Keratinocyte (primary cell): ENCODE data around the gene FBXW2. TPM values are rescaled to one million over a fixed set of nuclear protein-coding genes. Genes with fewer than 3 reads are reported as not detected.

Experiments
- DNase-seq: peaks from one replicate; pipeline ENCODE4 v3.0.0-alpha.2; 2011; ENCODE audit warnings: low read depth, missing footprints, low spot score
- FAIRE-seq: peaks from 2 replicates; lab custom pipeline; 2011; peaks lifted over from hg19 to GRCh38; lab: Jason Lieb, UNC
- H2AFZ ChIP-seq: 2 replicates; pipeline ENCODE4 v1.6.0; 2012; ENCODE audit warnings: low read length, control low read depth, inconsistent platforms; ENCODE audit not compliant: control insufficient read depth
- H3K27ac ChIP-seq: 2 replicates; pipeline ENCODE4 v1.5.1; 2011; ENCODE audit warnings: low read length; ENCODE audit not compliant: control insufficient read depth, insufficient read depth
- H3K27me3 ChIP-seq: 3 replicates; pipeline ENCODE4 v1.6.0; 2011; ENCODE audit warnings: low read length; ENCODE audit not compliant: control insufficient read depth, insufficient read depth; ENCODE audit errors: extremely low read depth
- H3K36me3 ChIP-seq, 2 experiments: 2 replicates in 1 of 2; 3 replicates in 1 of 2; pipeline ENCODE4 v1.5.1; 2011; ENCODE audit warnings: low read length in 2 of 2, mild to moderate bottlenecking in 1 of 2; ENCODE audit not compliant: control insufficient read depth in 2 of 2, insufficient read depth in 2 of 2; ENCODE audit errors: extremely low read depth in 1 of 2
- H3K4me1 ChIP-seq: 3 replicates; pipeline ENCODE4 v1.5.1; 2011; ENCODE audit warnings: low read length; ENCODE audit not compliant: control insufficient read depth, insufficient read depth; ENCODE audit errors: extremely low read depth
- H3K4me2 ChIP-seq: 3 replicates; pipeline ENCODE4 v1.6.0; 2011; ENCODE audit warnings: low read depth, low read length; ENCODE audit not compliant: control insufficient read depth, insufficient read depth; ENCODE audit errors: extremely low read depth
- H3K4me3 ChIP-seq, 3 experiments: fragments of 200-600 bp in 1 of 3; sonication (generic) in 1 of 3; 2 replicates in 2 of 3; 3 replicates in 1 of 3; pipeline ENCODE4 v1.5.1; 2011 to 2016; ENCODE audit warnings: low read length in 3 of 3, mild to moderate bottlenecking in 3 of 3, control low read depth in 2 of 3, inconsistent platforms in 1 of 3, low read depth in 1 of 3, mixed read lengths in 1 of 3, mixed run types in 1 of 3, moderate library complexity in 1 of 3; ENCODE audit not compliant: control insufficient read depth in 2 of 3, insufficient read depth in 2 of 3; ENCODE audit errors: extremely low read depth in 1 of 3
- H3K79me2 ChIP-seq: 2 replicates; pipeline ENCODE4 v1.6.0; 2012; ENCODE audit warnings: low read length; ENCODE audit not compliant: control insufficient read depth, insufficient read depth
- H3K9ac ChIP-seq: 3 replicates; pipeline ENCODE4 v1.6.0; 2011; ENCODE audit warnings: low read length; ENCODE audit not compliant: control insufficient read depth, insufficient read depth; ENCODE audit errors: extremely low read depth
- H3K9me1 ChIP-seq: 3 replicates; pipeline ENCODE4 v1.6.0; 2011; ENCODE audit warnings: low read length; ENCODE audit not compliant: control insufficient read depth, insufficient read depth; ENCODE audit errors: extremely low read depth
- H3K9me3 ChIP-seq: 2 replicates; pipeline ENCODE4 v1.5.1; 2012; ENCODE audit warnings: low read depth, low read length; ENCODE audit not compliant: control insufficient read depth
- H4K20me1 ChIP-seq: 3 replicates; pipeline ENCODE4 v1.6.0; 2011; ENCODE audit warnings: low read length; ENCODE audit not compliant: control insufficient read depth, insufficient read depth; ENCODE audit errors: extremely low read depth
- CTCF ChIP-seq, 3 experiments: IDR thresholded peaks in 1 of 3; conservative IDR thresholded peaks in 1 of 3; optimal IDR thresholded peaks in 1 of 3; 2 replicates in 2 of 3; 3 replicates in 1 of 3; pipeline versions ENCODE3 to v1.5.1; 2011; ENCODE audit warnings: low read length in 3 of 3, mild to moderate bottlenecking in 3 of 3, moderate library complexity in 2 of 3, control low read depth in 1 of 3, inconsistent platforms in 1 of 3; ENCODE audit not compliant: insufficient read depth in 2 of 3; ENCODE audit errors: extremely low read depth in 1 of 3
- EZH2 ChIP-seq: IDR thresholded peaks from one replicate; pipeline ENCODE4 v1.6.1; 2012; ENCODE audit warnings: inconsistent platforms, mild to moderate bottlenecking, low read length, moderate library complexity
- dilution Hi-C: fragments of 300-500 bp; cut with MboI; formaldehyde crosslinking; loops from one replicate; pipeline ENCODE4 v1.7.0; 2020; ENCODE audit warnings: low sequenced_read_pairs; ENCODE audit not compliant: extremely low pct_ligation_motif_present
- polyA plus RNA-seq, 5 experiments: library from polyadenylated mRNA; depleted of rRNA in 3 of 5; stranded (reverse) in 3 of 5; stranded (forward) in 1 of 5; unstranded in 1 of 5; fragments of >200 nt; gene quantifications; 1 replicate in 1 of 5; 2 replicates in 3 of 5; 3 replicates in 1 of 5; pipeline versions ENCODE4 v1.2.1 to v1.2.3, GENCODE V29; 2011 to 2012; ENCODE audit warnings: missing spikeins in 2 of 5, low read depth in 1 of 5, low replicate concordance in 1 of 5

FBXW2 gene
- polyA plus RNA-seq, 1 donor (not counting 4 experiments of a cell fraction or from before 2014, with no cell fraction given): 68.3 TPM

GRCh38 chr9:120725907-120726306 lies 67.3 kb downstream of the FBXW2 start:
- Histone ChIP-seq H3K27ac (no peak overlapping the region), H3K4me1 (peaks cover 5% of the 10 kb centered on the region), H3K9me3 (no peaks in the 10 kb centered on the region), H3K27me3 (no peaks in the 10 kb centered on the region), H4K20me1 (no peaks in the 10 kb centered on the region), H2AFZ (no peak overlapping the region), H3K9ac (no peak overlapping the region), H3K79me2 (no peaks in the 10 kb centered on the region), H3K4me3 (no peak overlapping the region), H3K36me3 (no peaks in the 10 kb centered on the region), H3K9me1 (no peaks in the 10 kb centered on the region), H3K4me2 (no peak overlapping the region)
- no peak for TF ChIP-seq EZH2
- no peak for TF ChIP-seq CTCF (optimal IDR thresholded peaks at IDR 0.05 in 1 of 3, IDR thresholded peaks at IDR 0.05 in 1 of 3, conservative IDR thresholded peaks at IDR 0.05 in 1 of 3; ENCODE audit: extremely low read depth in 1 of 3, insufficient read depth in 2 of 3, low read length in 3 of 3)
- dilution Hi-C loops: no loop called here
- FAIRE-seq: no peak
- no peak for DNase-seq

- Histone ChIP-seq H2AFZ (no peak overlapping the region), H3K79me2 (no peaks in the 10 kb centered on the region), H3K9me3 (no peaks in the 10 kb centered on the region), H3K4me2 (no peak overlapping the region), H4K20me1 (no peaks in the 10 kb centered on the region), H3K4me1 (no peaks in the 10 kb centered on the region), H3K27ac (no peak overlapping the region), H3K36me3 (no peaks in the 10 kb centered on the region), H3K9ac (no peak overlapping the region), H3K9me1 (no peaks in the 10 kb centered on the region), H3K4me3 (no peak overlapping the region), H3K27me3 (no peaks in the 10 kb centered on the region)
- TF ChIP-seq EZH2 (no peak), CTCF (optimal IDR thresholded peaks at IDR 0.05 in 1 of 3, IDR thresholded peaks at IDR 0.05 in 1 of 3, conservative IDR thresholded peaks at IDR 0.05 in 1 of 3; ENCODE audit: extremely low read depth in 1 of 3, insufficient read depth in 2 of 3, low read length in 3 of 3) (no peak)
- FAIRE-seq (no peak), DNase-seq (no peak)
- dilution Hi-C loops: no loop called here
These were observed 68.3 kb downstream of the FBXW2 start for GRCh38 chr9:120724757-120725400.
